ENCODE measurements around the gene EDC4.

GRCh38 chr16:67869653-67870052 is 3.2 kb upstream of the EDC4 start:
- TF ChIP-seq CTCF (IDR thresholded peaks at IDR 0.05; ENCODE audit: insufficient read depth, low read length) (no peak), SPI1 (IDR thresholded peaks at IDR 0.05; ENCODE audit: borderline replicate concordance, low read depth) (no peak), REST (IDR thresholded peaks at IDR 0.05; ENCODE audit: insufficient replicate concordance, low read depth) (no peak)
